ENCODE measurements around the gene ZC3HAV1L.
A peak's percentile ranks its signal among the peaks of the same experiment; 100 is the strongest.
"Not testable (repeated sequence)": the region's sequence is repeated elsewhere in the genome, so short reads cannot be mapped to it uniquely, and the experiment has no call there.

ZC3HAV1L gene

DNA sequence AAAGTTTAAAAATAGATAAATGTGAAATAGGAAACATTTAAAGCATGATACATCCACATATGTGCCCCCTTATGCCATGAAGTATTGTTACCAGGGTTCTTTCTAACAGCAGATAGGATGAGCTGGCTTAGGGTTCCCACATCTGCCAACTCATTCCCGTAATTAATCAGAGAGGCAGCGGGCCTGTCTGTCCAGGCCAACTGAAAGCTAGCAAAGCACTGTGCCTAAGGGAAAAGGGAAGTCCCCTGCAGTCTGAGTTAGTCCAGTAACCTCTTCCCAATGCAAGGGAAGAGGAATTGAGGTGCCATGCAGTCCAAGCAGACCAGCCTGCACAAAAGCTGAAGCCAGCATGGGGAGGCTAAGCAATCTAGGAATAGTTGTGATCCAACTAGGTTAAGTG is 18.3 kb upstream of the ZC3HAV1L start:
- DNase-seq (ENCODE audit: low read depth in 2 of 2): no peak

DNA sequence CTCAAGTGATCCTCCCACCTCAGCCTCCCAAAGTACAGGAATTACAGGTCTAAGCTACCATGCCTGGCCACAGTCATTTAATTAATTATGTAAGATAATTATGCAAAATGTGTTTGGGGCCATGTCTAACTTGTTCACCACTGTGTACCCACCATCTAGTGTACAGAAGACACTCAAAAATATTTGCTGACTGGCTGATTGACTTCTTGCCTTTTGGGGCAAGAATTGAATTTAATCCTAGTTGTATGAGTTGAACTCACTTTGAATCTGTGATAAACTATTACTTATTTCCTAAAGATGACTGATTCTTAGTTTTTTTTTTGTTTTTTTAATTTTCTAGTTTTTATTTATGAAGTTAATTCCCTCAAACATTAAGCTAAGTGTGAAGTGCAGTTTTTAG is 15.8 kb upstream of the ZC3HAV1L start:
- DNase-seq (ENCODE audit: low read depth in 2 of 2): no peak

DNA sequence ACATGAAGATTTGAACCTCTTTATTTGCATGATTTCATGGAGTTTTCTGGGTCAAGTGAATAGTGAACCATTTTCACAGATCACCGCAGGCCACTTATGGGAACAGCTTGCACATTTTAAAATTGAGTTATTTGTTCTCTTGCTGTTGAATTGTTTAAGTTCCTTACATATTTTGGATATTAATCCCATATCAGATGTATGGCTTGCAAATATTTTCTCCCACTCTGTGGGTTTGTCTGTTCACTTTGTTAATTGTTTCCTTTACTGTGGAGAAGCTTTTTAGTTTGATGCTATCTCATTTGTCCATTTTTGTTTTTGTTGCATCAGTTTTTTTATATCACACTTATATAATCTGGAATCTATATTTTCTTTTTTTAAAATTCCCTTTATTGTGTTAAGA is 14.1 kb upstream of the ZC3HAV1L start:
- DNase-seq (ENCODE audit: low read depth in 2 of 2): no peak

DNA sequence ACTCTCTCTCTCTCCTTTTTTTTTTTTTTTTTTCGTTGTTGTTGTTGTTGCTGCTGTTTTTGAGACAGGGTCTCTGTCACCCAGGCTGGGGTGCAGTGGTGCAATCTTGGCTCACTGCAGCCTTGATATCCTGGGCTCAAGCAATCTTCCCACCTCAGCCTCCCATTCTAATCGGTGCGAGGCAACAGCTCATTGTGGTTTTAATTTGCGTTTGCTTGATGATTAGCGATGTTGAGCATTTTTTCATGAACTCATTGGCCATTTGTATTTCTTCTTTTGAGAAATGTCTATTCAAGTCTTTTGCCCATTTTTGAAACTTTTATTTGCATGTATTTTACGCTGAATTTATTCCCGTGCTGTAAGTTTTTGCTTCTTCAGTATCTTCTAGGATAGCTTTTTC is 13.3 kb upstream of the ZC3HAV1L start:
- DNase-seq (ENCODE audit: low read depth in 2 of 2): no peak

DNA sequence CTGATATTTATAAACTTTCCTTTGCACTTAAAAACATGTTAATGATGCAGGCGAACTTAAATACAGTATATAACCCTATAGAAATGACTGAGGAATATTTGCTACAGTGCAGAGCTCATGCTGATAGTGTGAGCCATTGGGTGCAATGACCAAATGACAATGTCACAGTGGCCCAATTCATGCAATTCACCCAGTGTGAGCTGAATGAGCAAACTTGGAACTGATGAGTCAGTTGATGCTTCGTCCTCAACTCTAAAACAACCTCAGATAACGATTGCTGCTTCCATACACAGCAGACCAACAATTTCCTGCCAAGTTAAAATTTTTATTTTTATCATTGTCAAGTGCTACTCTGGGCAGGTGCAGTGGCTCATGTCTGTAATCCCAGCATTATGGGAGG is 12.1 kb upstream of the ZC3HAV1L start:
- DNase-seq (ENCODE audit: low read depth in 2 of 2): no peak

DNA sequence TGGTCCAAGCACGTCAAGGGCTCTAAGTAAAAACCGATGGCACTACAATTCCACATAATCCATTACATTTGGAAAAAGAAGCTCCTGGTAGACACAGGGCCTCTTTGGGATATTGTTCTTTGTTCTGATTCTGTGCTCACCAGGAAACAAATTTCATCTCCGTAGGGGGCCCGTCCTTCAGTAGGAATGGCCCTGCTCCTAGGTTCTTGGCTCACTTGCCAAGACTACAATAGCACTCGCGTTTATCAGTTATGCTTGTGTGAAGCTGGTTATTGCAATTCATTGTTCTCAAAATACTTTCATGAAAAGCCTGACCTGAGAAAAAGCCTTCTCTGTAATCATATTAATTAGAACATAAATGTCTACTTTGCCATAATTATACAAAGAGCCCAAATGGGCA is 10.3 kb upstream of the ZC3HAV1L start:
- DNase-seq (ENCODE audit: low read depth in 2 of 2): no peak

DNA sequence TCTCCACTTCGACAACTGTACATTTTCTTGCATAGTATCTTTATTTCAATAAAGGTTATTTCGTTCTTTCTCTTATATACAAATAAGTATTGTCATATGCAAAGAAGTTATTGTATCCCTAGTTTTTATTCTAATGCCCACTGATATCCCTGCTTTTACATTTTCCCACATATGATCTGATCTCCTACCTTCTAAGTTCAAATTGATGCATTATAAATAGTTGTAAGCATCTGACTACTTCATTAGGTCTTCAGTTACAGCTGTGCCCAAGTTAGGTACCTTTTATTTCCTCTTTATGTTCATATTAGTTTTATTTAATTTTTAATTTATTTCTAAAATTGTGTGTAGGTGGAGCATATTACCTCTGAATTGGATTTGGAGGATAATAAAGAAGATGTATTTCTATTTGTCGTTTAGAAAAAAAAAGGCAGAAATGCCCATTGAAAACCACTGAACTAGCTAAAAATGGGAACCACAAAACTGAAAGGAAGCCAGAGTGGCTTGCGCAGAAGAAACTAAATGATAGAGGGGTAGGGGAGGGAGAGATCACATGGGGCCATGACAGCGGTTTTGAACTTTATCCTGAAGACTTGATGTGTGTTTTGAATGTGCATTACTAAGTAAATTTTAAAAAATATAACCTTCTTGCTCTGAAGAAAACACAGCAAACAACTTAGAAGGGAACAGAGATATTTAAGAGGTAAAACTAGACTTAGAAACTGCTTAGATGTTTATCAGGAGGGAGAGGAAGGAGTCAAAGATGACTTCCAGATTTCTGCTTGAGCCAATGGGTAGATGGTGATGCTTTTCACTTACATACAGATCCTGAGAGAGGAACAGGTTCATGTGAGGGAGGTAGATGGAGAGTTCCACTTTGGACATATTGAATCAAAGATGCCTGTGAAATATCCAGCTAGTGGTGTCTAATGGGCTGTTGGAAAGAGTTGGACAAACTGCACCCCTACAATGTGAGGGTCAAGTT is 9.3 kb upstream of the ZC3HAV1L start:
- DNase-seq (ENCODE audit: low read depth in 2 of 2): no peak

DNA sequence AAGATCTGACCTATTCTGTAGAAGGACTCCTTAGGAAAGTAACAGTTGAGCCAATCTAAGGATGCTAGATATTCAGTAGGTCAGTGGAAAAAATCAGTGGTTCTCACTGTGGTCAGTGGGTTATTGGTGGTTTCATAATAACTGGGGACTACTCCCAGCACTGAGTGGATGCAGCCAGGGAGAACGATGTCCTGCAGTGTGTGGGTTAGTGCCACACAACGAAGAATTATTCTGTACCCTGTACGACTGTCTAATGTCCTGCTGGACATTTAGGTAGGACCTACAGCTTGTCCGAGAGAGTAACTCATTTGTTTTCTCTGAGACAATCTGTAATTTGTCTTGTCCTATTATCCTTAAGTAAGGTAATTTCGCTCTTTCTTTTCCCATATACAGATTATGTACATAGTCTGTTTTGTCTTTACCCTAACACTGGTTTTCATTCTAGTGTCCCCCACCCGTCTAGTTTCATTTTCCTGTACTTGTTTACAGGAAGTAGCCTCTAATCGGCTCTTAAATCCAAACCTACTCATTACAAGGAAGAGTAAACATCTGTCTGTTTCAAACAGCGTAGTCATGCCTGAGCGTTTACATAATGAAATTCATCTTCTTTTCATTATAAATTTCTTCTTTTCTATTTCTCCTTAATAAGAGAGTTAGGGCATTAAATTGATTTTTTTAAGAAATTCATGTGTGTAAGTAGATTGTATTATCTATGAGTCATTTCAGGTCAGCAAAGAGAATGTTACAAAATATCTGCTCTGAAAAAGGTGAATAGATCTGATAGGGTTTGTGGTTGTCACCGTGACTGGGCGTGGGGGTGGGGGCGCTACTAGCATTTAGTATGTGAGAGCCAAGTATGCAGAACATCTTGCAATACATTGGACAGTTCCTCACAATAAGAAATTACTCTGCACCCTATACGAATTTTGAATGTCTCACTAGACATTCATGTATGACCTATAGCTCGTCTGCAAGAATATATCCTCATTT is 8.3 kb upstream of the ZC3HAV1L start:
- peak; percentile 11 to 46 for DNase-seq (ENCODE audit: low read depth in 2 of 2)

DNA sequence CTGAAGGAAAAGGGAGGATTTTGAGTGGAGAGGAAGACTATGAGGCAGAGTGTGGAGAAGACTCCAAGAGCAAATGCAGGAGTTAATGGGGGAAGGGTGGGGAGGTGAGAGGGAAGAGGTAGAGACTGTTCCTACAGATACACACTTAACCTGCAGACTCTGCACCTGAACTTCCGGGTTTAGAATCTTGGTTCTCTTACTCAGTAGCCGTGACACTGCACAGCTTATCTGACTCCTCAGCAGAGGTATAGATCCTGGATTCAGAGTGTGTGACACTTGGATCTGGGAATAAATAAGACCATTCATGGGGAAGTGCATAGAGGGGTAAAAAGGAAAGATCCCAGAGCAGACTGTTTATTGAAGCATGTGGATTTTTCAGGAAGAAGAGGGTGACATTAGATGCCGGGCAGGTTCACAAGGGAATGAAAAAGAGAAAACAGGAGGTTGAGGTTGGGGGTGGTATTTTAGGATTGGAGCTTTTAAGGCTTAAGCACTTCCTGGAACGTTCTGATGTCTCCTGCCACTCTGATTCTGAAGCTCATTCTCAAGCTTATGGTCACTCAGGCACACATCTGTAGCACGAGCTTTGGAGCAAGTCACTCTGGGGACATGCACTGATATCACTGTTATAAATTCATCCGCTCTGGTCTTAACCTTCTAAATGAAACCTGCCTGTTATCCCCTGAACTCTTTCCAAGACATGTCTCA is 5.7 kb upstream of the ZC3HAV1L start:
- DNase-seq (ENCODE audit: low read depth in 2 of 2): no peak

DNA sequence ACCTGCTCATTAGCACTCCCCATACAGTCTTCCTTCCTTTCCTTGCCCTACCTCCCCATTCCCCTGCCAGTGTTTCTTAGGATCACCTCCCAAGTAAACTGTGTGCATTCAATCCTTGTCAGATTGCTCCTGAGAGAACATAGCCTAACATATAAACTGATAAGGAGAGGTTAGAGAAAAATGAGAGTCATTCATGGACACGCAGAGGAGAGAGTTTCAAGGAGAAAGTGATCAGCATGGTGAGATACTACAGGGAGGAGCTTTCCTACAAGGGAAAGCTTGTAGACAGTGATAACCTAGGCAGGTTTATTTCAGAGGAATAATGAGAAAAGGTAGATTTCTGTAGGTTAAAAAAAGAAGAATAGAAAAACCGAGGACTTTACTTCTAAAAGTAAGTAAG is 2.8 kb upstream of the ZC3HAV1L start:
- DNase-seq (ENCODE audit: low read depth in 2 of 2): no peak

DNA sequence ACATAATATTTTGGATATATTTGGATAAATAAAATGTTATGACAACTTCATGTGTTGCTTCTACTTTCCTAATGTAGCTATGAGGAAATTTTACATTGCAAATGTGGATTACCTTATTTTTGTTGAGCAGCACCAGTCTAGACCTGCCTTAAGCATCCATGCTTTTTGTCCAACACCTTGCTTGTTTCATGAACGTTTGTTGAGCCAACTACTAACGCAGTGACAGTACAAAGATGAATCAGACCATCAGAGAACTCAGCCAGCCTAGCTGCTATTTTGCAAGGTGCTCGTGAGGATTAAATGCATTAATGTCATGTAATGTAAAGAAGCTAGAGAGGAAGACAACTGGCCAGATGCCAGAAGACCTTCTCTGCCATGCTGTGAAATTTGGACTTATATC is 1.1 kb upstream of the ZC3HAV1L start:
- DNase-seq (ENCODE audit: low read depth in 2 of 2): no peak

DNA sequence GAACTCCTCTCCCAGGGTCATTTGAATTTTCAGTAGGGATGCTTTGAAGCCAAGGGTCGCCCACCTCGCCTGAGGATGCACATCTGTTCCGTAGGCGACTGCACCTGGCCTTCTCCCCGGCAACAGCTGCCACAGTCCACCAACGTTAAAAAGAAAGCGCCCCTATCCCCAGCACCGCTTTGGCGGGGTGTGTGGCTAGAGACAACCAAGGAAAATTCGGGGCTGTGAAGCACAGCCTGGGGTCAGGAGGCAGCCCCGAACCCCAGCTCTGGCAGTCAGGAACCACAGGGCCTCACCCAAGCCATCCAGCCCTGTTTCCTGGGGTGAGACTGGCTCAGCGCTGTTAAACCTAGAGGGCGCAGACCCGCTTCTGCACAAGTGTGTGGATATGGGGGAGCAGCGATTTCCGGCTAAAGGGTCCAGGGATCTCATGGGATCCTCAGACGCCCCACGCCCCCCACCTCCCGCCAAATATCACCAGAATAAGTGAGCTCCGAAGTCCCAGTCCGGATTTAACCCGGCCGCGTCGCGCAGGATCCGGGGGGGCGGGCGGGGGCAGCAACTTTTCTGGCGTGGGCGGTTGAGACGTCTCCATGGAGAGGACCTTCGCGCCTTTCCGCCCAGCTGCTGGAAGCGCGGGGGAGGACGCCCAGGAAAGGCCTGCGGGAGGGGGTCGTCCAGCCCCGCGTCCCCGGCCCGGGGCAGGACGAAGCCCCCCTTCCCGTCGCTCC is 822 bp downstream of the ZC3HAV1L start:
- DNase-seq (ENCODE audit: low read depth in 2 of 2): no peak

DNA sequence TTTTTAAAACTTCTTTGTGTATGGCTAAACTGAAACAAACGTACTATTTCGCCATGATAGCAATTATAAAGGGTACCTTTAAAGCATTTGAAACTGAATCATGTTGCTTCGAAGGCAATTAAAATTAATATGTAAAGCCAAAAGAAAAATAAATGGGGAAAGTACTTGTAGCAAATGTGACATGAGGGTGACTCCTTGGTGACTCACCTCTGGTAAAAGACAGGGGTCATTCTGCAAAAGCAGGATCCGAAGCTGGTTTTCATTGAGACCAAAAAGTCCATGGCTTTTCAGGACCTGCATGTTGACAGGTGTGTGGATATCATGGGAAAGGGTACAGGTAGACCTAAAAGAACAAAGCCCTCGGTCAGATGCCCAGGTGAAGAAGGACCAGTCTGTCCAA is 1.5 kb downstream of the ZC3HAV1L start:
- no peak for DNase-seq (ENCODE audit: low read depth in 2 of 2)

DNA sequence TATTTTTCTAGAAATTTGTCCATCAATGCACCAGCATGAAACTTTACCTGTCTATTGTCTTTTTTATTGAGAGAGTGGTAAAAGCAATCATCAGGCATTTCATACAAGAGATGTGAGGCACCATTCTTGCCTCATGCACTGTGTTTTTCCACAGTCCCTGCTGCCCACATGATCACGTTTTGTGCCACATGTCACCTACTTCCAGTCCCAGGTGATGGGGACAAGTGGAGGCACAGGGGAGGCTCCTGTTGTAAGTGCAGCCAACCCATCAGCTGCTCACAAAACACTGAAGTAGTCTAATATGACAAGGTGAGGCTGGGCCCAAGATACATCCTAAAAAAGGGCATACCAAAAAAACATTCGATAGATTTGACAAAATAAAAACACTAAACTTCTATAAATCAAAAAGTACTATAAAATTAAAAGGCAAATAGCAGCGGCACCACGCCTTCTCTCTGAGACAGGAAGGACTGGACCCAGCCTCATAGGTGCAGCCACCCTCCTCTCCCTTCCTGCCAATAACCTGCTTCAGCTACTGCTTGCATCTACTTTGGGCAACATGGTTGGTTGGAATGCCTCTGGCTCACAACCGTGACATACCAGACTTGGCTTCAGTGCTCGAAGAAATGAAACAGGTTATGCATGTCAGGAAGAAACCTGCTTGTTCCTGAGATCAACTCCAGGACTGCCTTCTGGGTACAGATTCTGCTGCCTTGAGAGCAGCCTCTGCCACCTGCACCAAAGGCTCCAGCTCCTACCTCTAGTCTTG is 2.3 kb downstream of the ZC3HAV1L start:
- DNase-seq (ENCODE audit: low read depth in 2 of 2): no peak

DNA sequence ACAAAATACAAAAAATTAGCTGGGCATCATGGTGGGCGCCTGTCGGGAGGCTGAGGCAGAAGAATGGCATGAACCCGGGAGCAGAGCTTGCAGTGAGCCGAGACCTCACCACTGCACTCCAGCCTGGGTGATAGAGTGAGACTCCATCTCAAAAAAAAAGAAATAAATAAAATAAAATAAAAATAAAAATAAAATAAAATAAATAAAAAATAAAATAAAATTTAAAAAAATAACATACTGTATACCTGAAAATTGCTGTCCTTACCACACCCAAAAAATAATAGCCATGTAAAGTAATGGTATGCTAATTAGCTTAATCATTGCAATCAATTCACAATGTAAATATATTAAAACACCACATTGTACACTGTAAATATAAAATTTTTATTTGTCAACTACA is 3.4 kb downstream of the ZC3HAV1L start:
- no peak for DNase-seq (ENCODE audit: low read depth in 2 of 2)

DNA sequence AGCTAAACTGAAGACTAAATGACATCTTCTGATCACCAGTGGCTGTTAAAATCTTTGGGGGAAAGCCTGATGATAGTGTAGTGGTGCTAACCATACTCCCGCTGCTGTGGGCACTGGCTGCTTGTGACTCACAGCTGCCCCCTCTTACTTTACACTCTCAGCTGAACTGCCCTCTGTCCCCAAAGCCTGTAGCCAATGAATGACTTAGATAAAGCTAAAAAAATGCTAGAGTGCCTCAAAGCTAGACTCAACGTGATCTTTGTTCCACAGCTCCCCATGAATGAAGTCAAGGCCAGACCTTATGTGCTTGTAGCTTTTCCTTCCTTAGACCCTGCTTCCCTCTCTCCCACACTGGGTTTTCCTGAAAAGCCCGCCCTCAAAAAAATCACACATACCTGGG is 6.5 kb downstream of the ZC3HAV1L start:
- DNase-seq (ENCODE audit: low read depth in 2 of 2): no peak

DNA sequence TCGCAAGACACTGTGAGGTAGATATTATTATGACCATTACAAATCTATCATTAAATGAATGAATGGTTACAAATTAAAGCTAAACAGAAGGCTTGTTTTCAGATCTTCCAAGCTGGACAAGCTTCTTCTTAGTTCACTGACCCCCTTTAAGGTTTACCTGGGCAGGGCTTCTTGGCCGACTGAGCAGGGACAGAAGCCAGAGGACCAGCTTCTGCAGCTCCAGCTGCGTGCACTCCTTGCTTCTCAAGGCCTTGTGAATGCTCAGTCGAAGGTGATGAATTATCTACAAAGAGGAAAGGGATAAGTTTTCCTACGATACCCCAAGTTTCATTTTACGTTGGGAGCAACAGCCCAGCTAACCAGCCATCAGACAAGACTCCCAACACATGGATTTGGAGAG is 9.3 kb downstream of the ZC3HAV1L start:
- no peak for DNase-seq (ENCODE audit: low read depth in 2 of 2)

DNA sequence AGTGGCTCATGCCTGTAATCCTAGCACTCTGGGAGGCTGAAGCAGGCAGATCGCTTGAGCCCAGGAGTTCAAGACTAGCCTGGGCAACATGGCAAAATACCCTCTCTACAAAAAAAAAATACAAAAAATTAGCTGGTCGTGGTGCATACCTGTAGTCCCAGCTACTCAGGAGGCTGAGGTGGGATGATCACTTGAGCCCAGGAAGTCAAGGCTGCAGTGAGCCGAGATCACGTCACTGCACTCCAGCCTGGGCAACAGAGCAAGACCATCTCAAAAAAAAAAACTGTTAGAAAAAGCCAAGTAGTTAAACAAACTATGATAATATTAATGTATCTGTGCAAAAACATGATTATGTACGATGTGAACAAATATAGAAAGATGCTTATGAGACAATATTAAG is 10.0 kb downstream of the ZC3HAV1L start:
- DNase-seq (ENCODE audit: low read depth in 2 of 2): not testable (repeated sequence)

DNA sequence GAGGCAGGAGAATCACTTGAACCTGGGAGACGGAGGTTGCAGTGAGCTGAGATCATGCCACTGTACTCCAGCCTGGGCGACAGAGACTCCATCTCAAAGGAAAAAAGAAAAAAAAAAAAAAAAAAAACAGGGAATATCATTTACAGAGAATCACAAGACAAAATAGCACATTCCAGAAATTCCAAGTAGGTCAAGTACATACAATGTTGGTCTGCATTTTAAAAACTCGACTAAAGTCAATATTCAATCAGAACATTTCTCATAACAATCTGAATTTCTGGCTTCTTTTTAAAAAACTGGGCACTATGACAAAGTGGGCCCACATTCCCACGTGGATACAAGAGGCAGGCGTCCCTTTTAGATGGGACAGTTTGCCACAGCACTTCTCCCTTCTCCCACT is 12.8 kb downstream of the ZC3HAV1L start:
- no peak for DNase-seq (ENCODE audit: low read depth in 2 of 2)

DNA sequence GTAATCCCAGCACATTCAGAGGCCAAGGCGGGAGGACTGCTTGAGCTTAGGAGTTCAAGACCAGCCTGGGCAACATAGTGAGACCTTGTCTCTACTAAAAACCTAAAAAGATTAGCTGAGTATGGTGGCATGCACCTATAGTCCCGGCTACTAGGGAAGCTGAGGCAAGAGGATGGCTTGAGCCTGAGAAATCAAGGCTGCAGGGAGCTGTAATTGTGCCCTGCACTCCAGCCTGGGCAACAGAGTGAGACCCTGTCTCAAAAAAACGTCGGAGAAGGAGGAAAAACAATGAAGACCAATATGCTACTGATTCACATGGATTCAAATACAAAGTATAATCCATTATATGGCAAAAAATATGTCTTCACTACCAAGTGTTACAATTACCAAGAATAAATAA is 13.6 kb downstream of the ZC3HAV1L start:
- DNase-seq (ENCODE audit: low read depth in 2 of 2): no peak

Data from stimulated activated CD4-positive, alpha-beta T cell treated with anti-CD3 and anti-CD28 coated beads, Interleukin-1b, Interleukin-23, amount 100 ng/mL, for 1 hour (primary cell).